Caco-2 (cell line): ENCODE data around the gene MAP7. TPM values are rescaled to one million over a fixed set of nuclear protein-coding genes. Genes with fewer than 3 reads are reported as not detected.

Experiments used
- BruUV-seq: library from RNA; stranded (reverse); fragments of 400-500 nt; replicated peaks from 2 replicates; lab custom pipeline; 2021; lab: Mats Ljungman, UMichigan
- CTCF ChIA-PET: fragments of 300-600 bp; sonication (Branson Sonifier 250); formaldehyde crosslinking; loops from one replicate; lab custom pipeline; 2022; ENCODE audit warnings: antibody characterized with exemption; lab: Charles Lee
- POLR2A ChIA-PET: fragments of 300-600 bp; sonication (Branson Sonifier 250); formaldehyde crosslinking; loops from one replicate; lab custom pipeline; 2022; ENCODE audit warnings: antibody characterized with exemption; lab: Charles Lee
- DNase-seq, 2 experiments: peaks; one replicate each; pipeline versions ENCODE4 v3.0.0 to v3.0.0-alpha.2; 2020 to 2022
- H3K27me3 ChIP-seq: replicated peaks from 2 replicates; pipeline ENCODE4 v1.6.0; 2011; ENCODE audit warnings: low read length; ENCODE audit not compliant: control insufficient read depth, insufficient read depth
- H3K36me3 ChIP-seq: 2 replicates; pipeline ENCODE4 v1.5.1; 2011; ENCODE audit warnings: low read length; ENCODE audit not compliant: control insufficient read depth, insufficient read depth
- H3K4me1 ChIP-seq: fragments of 250-450 bp; sonication (Bioruptor Pico); 2 replicates; pipeline ENCODE4 v1.5.1; 2020; ENCODE audit warnings: mild to moderate bottlenecking
- H3K4me3 ChIP-seq: 2 replicates; pipeline ENCODE4 v1.5.1; 2011; ENCODE audit warnings: low read depth, mild to moderate bottlenecking, control low read depth, low read length
- H3K9me3 ChIP-seq: fragments of 250-450 bp; sonication (Bioruptor Pico); 2 replicates; pipeline ENCODE4 v1.5.1; 2020; ENCODE audit warnings: mild to moderate bottlenecking, moderate library complexity
- H3K27ac Mint-ChIP-seq: one replicate; pipeline ENCODE4 v1.8.0; 2022; ENCODE audit warnings: mixed read lengths; ENCODE audit not compliant: unreplicated experiment
- H3K27me3 Mint-ChIP-seq: one replicate; pipeline ENCODE4 v1.8.0; 2022; ENCODE audit warnings: mixed read lengths; ENCODE audit not compliant: insufficient read depth, unreplicated experiment
- H3K36me3 Mint-ChIP-seq: one replicate; pipeline ENCODE4 v1.8.0; 2022; ENCODE audit warnings: mild to moderate bottlenecking, mixed read lengths; ENCODE audit not compliant: insufficient read depth, unreplicated experiment
- H3K4me1 Mint-ChIP-seq: one replicate; pipeline ENCODE4 v1.8.0; 2022; ENCODE audit warnings: low read depth, mixed read lengths; ENCODE audit not compliant: unreplicated experiment
- H3K4me3 Mint-ChIP-seq: one replicate; pipeline ENCODE4 v1.8.0; 2022; ENCODE audit warnings: mild to moderate bottlenecking, moderate library complexity, mixed read lengths; ENCODE audit not compliant: unreplicated experiment
- H3K9me3 Mint-ChIP-seq: one replicate; pipeline ENCODE4 v1.8.0; 2022; ENCODE audit warnings: mixed read lengths; ENCODE audit not compliant: unreplicated experiment
- CTCF ChIP-seq, 2 experiments: fragments of 200-600 bp in 1 of 2; IDR thresholded peaks; 1 replicate in 1 of 2; 2 replicates in 1 of 2; pipeline versions ENCODE4 v1.5.1 to v1.8.0; 2011 to 2022; ENCODE audit warnings: antibody characterized with exemption in 1 of 2, control low read depth in 1 of 2, inconsistent platforms in 1 of 2, low read depth in 1 of 2, low read length in 1 of 2, mild to moderate bottlenecking in 1 of 2, moderate library complexity in 1 of 2; ENCODE audit not compliant: insufficient read depth in 1 of 2, severe bottlenecking in 1 of 2, unreplicated experiment in 1 of 2
- intact Hi-C: fragments of 100-400 bp; cut with micrococcal nuclease; formaldehyde crosslinking; loops from one replicate; pipeline ENCODE4 v1.10.0; 2022; ENCODE audit not compliant: unreplicated experiment
- total RNA-seq: library from RNA; stranded (reverse); gene quantifications from 2 replicates; pipeline ENCODE4 v1.2.3, GENCODE V29; 2022

MAP7 gene
- total RNA-seq, 1 experiment from 2014 or later: 55.3 TPM

- Histone ChIP-seq H3K4me3 (no peak overlapping the region), H3K9me3 (no peaks in the 10 kb centered on the region), H3K36me3 (no peaks in the 10 kb centered on the region; the same call in 1 of the 2 replicates), H3K27me3 (no peaks in the 10 kb centered on the region), H3K4me1 (no peaks in the 10 kb centered on the region)
- BruUV-seq: no TSS peak
- no peak for TF ChIP-seq CTCF (IDR thresholded peaks at IDR 0.05; ENCODE audit: insufficient read depth in 1 of 2, low read depth in 1 of 2, low read length in 1 of 2, severe bottlenecking in 1 of 2, unreplicated experiment in 1 of 2)
- CTCF ChIA-PET: no interaction called here
- intact Hi-C loops: no loop called here
- POLR2A ChIA-PET: no interaction called here
- Mint-ChIP-seq H3K4me1 (peaks cover 7% of the 10 kb centered on the region), H3K36me3 (peaks cover 8% of the 10 kb centered on the region), H3K27me3 (no peaks in the 10 kb centered on the region), H3K27ac (no peak overlapping the region), H3K9me3 (no peaks in the 10 kb centered on the region), H3K4me3 (no peak overlapping the region)
- DNase-seq: no peak
These were observed 208.9 kb downstream of the MAP7 start for GRCh38 chr6:136341367-136341766.

- peaks cover 6% of the 10 kb centered on the region for H3K36me3 Mint-ChIP-seq
- no peak overlapping the region for H3K4me3 ChIP-seq
- no peak overlapping the region for H3K27ac Mint-ChIP-seq
- H3K9me3 Mint-ChIP-seq: no peaks in the 10 kb centered on the region
- H3K27me3 ChIP-seq: no peaks in the 10 kb centered on the region
- intact Hi-C loops: no loop called here
- no peak for TF ChIP-seq CTCF (IDR thresholded peaks at IDR 0.05; ENCODE audit: insufficient read depth in 1 of 2, low read depth in 1 of 2, low read length in 1 of 2, severe bottlenecking in 1 of 2, unreplicated experiment in 1 of 2)
- BruUV-seq: no TSS peak
- no peak for DNase-seq
- POLR2A ChIA-PET: no interaction called here
- no peak overlapping the region for H3K4me3 Mint-ChIP-seq
- no peaks in the 10 kb centered on the region for H3K36me3 ChIP-seq
- H3K9me3 ChIP-seq: no peaks in the 10 kb centered on the region
- H3K4me1 Mint-ChIP-seq: peaks cover 7% of the 10 kb centered on the region
- CTCF ChIA-PET: no interaction called here
- no peaks in the 10 kb centered on the region for H3K4me1 ChIP-seq
- no peaks in the 10 kb centered on the region for H3K27me3 Mint-ChIP-seq
These were observed 211.7 kb downstream of the MAP7 start for GRCh38 chr6:136338486-136338885.

- Mint-ChIP-seq H3K27me3 (no peaks in the 10 kb centered on the region), H3K9me3 (no peaks in the 10 kb centered on the region), H3K27ac (no peak overlapping the region), H3K4me3 (no peak overlapping the region), H3K4me1 (peaks cover 7% of the 10 kb centered on the region), H3K36me3 (peaks cover 6% of the 10 kb centered on the region)
- Histone ChIP-seq H3K36me3 (no peaks in the 10 kb centered on the region), H3K9me3 (no peaks in the 10 kb centered on the region), H3K27me3 (no peaks in the 10 kb centered on the region; the same call in 1 of the 2 replicates), H3K4me3 (no peak overlapping the region), H3K4me1 (no peaks in the 10 kb centered on the region)
- no TSS peak for BruUV-seq
- ChIA-PET POLR2A (no interaction called here), CTCF (no interaction called here)
- intact Hi-C loops: no loop called here
- DNase-seq: no peak
- no peak for TF ChIP-seq CTCF (IDR thresholded peaks at IDR 0.05; ENCODE audit: insufficient read depth in 1 of 2, low read depth in 1 of 2, low read length in 1 of 2, severe bottlenecking in 1 of 2, unreplicated experiment in 1 of 2)
These were observed 212.6 kb downstream of the MAP7 start for GRCh38 chr6:136337606-136338005.
